Uterus (tissue), 2 donors: ENCODE measurements around the gene GALNT15.

ENCODE experiments used
- POLR2A ChIP-seq, 2 donors: fragments of 450-650 bp; IDR thresholded peaks; one replicate each; pipeline ENCODE4 v1.6.1; 2016; ENCODE audit warnings: antibody characterized with exemption in 2 of 2, mild to moderate bottlenecking in 1 of 2, moderate library complexity in 1 of 2
- TF ChIP-seq, protein P1 (sequence below), 4 experiments: fragments of 200-600 bp in 2 of 4; fragments of 450-650 bp in 2 of 4; sonication (generic) in 2 of 4; IDR thresholded peaks; one replicate each; pipeline ENCODE4 v1.5.1; 2016 to 2019; ENCODE audit warnings: antibody characterized with exemption in 4 of 4, mild to moderate bottlenecking in 2 of 4, moderate library complexity in 1 of 4

DNA sequence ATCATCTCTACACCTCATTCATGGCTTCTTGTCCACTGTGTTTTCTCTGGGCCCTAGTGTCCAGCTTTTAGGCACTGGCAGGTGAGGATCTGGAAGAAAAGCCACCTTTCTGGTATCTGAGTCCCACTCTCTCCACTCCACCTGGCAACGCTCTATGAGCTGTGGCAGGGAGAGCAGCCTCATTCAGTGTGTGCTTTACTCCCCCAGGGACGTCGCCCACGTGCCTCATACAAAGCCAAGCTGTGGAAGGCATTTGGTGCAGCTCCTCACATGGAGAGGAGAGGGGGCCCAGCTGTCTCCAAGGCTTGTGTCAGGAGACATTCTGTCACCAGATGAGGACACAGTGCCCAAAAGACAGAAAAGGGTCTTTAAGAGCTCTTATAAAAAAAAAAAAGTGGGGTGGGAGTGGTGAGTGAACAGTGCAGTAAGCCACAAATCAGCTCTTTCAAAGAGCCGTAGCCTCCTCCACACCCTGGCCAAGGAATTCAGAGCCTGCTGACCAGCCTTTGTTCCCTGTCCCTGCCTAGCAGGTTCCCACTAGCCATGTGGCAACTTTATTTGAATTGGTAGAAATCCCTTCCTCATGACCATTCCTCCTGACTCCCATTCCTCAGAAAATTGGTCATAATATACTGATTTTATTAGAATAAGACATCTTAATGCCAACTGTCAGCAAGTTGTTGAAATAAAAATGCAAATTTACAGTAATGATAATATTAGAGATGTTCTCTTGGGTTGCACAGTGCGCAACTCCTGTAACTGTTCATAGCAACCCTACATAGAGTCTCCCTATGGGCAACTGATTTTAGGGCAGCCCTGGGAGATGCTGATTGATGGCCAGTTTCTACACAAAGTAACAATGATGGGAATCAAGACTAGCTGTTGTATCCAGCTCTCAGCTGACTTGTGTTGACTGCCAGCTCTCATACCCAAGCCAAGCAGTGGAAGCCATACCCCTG is 29.5 kb downstream of the GALNT15 start:
- TF ChIP-seq, protein P1, sequence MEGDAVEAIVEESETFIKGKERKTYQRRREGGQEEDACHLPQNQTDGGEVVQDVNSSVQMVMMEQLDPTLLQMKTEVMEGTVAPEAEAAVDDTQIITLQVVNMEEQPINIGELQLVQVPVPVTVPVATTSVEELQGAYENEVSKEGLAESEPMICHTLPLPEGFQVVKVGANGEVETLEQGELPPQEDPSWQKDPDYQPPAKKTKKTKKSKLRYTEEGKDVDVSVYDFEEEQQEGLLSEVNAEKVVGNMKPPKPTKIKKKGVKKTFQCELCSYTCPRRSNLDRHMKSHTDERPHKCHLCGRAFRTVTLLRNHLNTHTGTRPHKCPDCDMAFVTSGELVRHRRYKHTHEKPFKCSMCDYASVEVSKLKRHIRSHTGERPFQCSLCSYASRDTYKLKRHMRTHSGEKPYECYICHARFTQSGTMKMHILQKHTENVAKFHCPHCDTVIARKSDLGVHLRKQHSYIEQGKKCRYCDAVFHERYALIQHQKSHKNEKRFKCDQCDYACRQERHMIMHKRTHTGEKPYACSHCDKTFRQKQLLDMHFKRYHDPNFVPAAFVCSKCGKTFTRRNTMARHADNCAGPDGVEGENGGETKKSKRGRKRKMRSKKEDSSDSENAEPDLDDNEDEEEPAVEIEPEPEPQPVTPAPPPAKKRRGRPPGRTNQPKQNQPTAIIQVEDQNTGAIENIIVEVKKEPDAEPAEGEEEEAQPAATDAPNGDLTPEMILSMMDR (IDR thresholded peaks at IDR 0.05), result no peak
- TF ChIP-seq POLR2A (IDR thresholded peaks at IDR 0.05), result no peak
